Ovary (tissue), 9 donors: Measurements from ENCODE around the gene TTC32. TPM values are rescaled to one million over a fixed set of nuclear protein-coding genes. Genes with fewer than 3 reads are reported as not detected.

Experiments
- DNase-seq, 5 donors: peaks; one replicate each; pipeline ENCODE4 v3.0.0-alpha.2; 2019 to 2020
- H3K27ac ChIP-seq, 2 donors: fragments of 200-600 bp; one replicate each; pipeline versions ENCODE4 v1.5.1 to v1.8.0; 2019 to 2022
- H3K27me3 ChIP-seq: fragments of 200-600 bp; one replicate; pipeline ENCODE4 v1.8.0; 2022
- H3K36me3 ChIP-seq: fragments of 200-600 bp; sonication (generic); one replicate; pipeline ENCODE4 v1.5.1; 2019
- H3K4me1 ChIP-seq: one replicate; pipeline ENCODE4 v1.8.1; 2013; ENCODE audit warnings: mild to moderate bottlenecking, moderate library complexity; ENCODE audit not compliant: insufficient read depth
- H3K4me3 ChIP-seq: fragments of 200-600 bp; sonication (generic); one replicate; pipeline ENCODE4 v1.5.1; 2017
- H3K9me3 ChIP-seq, 2 donors: fragments of 200-600 bp in 1 of 2; sonication (generic) in 1 of 2; one replicate each; pipeline versions ENCODE4 v1.5.1 to v1.8.1; 2013 to 2019; ENCODE audit warnings: mild to moderate bottlenecking in 1 of 2, moderate library complexity in 1 of 2
- EP300 ChIP-seq: sonication (generic); formaldehyde crosslinking; IDR thresholded peaks from one replicate; pipeline ENCODE4 v1.6.1; 2017; ENCODE audit warnings: antibody characterized with exemption
- POLR2A ChIP-seq: fragments of 450-650 bp; IDR thresholded peaks from one replicate; pipeline ENCODE4 v1.6.1; 2017; ENCODE audit warnings: antibody characterized with exemption, mild to moderate bottlenecking, moderate library complexity
- WGBS, 3 donors: extraction: QIAGEN DNeasy Blood & Tissue Kit in 1 of 3; methylation state at CpG; one replicate each; pipeline versions ENCODE4 v1.1.5 to v1.1.7; 2013 to 2017; 5-methylcytosine and 5-hydroxymethylcytosine counted together
- intact Hi-C, 4 donors: fragments of 100-400 bp; cut with DNase I; formaldehyde crosslinking; loops; one replicate each; pipeline versions ENCODE4 v1.11.0 to v1.15.1; 2022 to 2023
- polyA plus RNA-seq, 2 donors: library from polyadenylated mRNA; stranded (reverse); fragments of 200-250 nt in 1 of 2; fragments of 350-450 nt in 1 of 2; fragmentation: Illumina TruSeq in 1 of 2; extraction: RNeasy Lipid Tissue Mini Kit (QIAGEN cat#74804) in 1 of 2; gene quantifications; one replicate each; pipeline ENCODE4 v1.2.3, GENCODE V29; 2013 to 2014
- total RNA-seq, 7 donors: library from RNA; depleted of rRNA in 2 of 7; stranded (reverse); fragments of >200 nt in 2 of 7; fragmentation: NEBNext Ultra II Directional in 3 of 7; extraction: Animal tissue kit (Norgen Biotek cat#: 25700) in 3 of 7; gene quantifications; one replicate each; pipeline versions ENCODE4 v1.1.0 to v1.2.4, GENCODE V29; 2016 to 2023
- TF ChIP-seq, protein P1 (sequence below), 3 donors: fragments of 450-650 bp in 2 of 3; fragments of 200-600 bp in 1 of 3; IDR thresholded peaks; one replicate each; pipeline versions ENCODE4 v1.5.1 to v1.8.0; 2016 to 2022; ENCODE audit warnings: antibody characterized with exemption in 3 of 3, mild to moderate bottlenecking in 1 of 3
- donor health status: DM: no; HTN: no; CAD: no; lungs with moderate emphysema.
- donor health status: DM: no; HTN: no; CAD: no.
- donor health status: Bipolar disorder and iron deficiency.
- donor health status: DM: yes; HTN: yes; CAD: no.
- donor health status: DM: no; HTN: no; CAD: no.
- donor health status: DM: yes; HTN: yes; CAD: no.

The TTC32 gene
- total and polyA plus RNA-seq, 9 donors: 9.6 to 30.1 (median 16.8) TPM

DNA sequence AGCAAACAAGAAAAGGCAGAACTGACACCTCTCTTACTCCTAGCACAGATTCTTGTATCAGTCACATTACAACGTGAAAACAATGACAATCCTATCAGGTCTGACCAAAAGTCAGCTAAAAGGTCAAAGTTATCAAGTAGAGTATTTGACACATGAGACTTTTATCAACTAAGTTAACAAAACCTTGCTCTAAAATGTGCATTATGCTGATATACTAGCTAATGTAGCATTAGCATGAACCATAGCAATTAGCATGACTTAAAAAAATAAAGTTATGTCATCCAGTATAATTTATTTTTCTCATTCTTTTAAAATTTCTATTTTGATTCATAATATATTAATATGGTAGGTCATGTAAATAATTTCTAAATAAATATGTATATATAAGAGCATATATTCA, 41.4 kb upstream of the TTC32 start:
- Histone ChIP-seq H3K36me3 (no peaks in the 10 kb centered on the region), H3K27me3 (no peaks in the 10 kb centered on the region), H3K4me1 (no peaks in the 10 kb centered on the region), H3K4me3 (no peak overlapping the region), H3K9me3 (no peaks in the 10 kb centered on the region), H3K27ac (no peak overlapping the region)
- 41 to 47% (median 44%) methylated on average over 1 of the region's 1 CpG for WGBS, 3 donors
- DNase-seq: no peak
- no peak for TF ChIP-seq EP300
- TF ChIP-seq, protein P1, sequence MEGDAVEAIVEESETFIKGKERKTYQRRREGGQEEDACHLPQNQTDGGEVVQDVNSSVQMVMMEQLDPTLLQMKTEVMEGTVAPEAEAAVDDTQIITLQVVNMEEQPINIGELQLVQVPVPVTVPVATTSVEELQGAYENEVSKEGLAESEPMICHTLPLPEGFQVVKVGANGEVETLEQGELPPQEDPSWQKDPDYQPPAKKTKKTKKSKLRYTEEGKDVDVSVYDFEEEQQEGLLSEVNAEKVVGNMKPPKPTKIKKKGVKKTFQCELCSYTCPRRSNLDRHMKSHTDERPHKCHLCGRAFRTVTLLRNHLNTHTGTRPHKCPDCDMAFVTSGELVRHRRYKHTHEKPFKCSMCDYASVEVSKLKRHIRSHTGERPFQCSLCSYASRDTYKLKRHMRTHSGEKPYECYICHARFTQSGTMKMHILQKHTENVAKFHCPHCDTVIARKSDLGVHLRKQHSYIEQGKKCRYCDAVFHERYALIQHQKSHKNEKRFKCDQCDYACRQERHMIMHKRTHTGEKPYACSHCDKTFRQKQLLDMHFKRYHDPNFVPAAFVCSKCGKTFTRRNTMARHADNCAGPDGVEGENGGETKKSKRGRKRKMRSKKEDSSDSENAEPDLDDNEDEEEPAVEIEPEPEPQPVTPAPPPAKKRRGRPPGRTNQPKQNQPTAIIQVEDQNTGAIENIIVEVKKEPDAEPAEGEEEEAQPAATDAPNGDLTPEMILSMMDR (IDR thresholded peaks at IDR 0.05): no peak
- TF ChIP-seq POLR2A: no peak
- intact Hi-C loops: no loop called here

DNA sequence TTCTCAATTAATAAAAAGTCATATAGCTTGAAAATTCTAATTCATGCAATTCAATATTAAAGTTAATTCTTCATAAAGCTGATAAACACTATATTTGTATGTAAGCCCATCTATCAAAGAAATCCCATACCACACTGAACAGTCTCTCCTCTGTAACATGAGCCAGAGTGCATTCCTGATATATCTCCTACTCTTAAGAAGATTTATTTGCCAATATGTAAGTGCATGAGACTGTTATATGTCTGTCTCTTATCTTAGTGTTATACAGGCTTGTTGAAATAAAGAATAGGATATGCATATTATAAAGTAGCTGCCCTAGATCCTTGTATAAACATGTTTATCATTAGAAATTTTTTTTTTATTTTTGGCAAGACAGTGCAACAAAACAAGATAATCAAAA, 40.4 kb upstream of the TTC32 start:
- intact Hi-C loops: no loop called here

DNA sequence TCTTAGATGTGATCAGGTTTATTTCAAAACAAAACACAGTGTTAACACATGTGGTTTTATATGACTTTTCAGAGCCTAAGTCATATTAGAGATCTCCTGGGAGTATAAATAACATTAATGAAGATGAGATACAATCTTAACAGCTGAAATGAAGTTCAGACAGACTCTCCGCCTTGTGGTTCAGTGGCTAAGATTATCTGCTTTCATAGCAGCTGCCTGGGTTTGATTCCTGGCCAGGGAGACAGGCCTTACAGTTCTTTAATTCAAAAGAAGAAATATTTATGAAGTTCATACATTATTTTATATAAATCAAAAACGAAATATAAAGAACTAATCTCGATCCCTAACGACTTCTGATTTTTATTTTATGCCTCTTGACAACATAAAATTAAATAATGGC, 35.2 kb upstream of the TTC32 start:
- intact Hi-C loops: no loop called here
- Histone ChIP-seq H3K4me3 (no peak overlapping the region), H3K9me3 (no peaks in the 10 kb centered on the region)

More for the DNA sequence above, 40.4 kb upstream of the TTC32 start:
- DNase-seq: no peak
- Histone ChIP-seq H3K36me3 (no peaks in the 10 kb centered on the region), H3K27ac (no peak overlapping the region), H3K4me3 (no peak overlapping the region), H3K4me1 (no peaks in the 10 kb centered on the region), H3K27me3 (no peaks in the 10 kb centered on the region), H3K9me3 (no peaks in the 10 kb centered on the region)
- TF ChIP-seq, protein P1 (IDR thresholded peaks at IDR 0.05): no peak
- no peak for TF ChIP-seq EP300
- TF ChIP-seq POLR2A: no peak

DNA sequence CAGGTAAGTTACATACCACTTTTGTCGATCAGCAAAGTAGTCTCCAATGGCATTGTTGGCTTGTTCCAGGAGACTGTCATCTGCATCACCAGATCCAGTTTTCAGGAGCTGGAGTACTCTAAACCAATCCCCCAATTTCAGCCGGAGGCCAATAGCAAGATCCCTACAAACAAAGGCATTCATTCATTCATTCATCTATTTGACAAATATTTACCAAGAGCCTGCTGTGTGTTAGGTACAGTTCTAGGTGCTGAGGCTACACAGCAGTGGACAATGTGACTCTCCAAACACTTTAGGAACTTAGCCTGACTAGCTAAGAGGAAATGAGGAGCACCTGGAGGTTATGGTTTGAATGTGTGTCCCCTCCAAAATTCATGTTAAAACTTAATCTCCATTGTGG, 34.4 kb upstream of the TTC32 start:
- intact Hi-C loops: no loop called here
- Histone ChIP-seq H3K9me3 (no peaks in the 10 kb centered on the region), H3K36me3 (no peaks in the 10 kb centered on the region), H3K4me1 (no peaks in the 10 kb centered on the region), H3K27ac (no peak overlapping the region), H3K27me3 (no peaks in the 10 kb centered on the region), H3K4me3 (no peak overlapping the region)
- 93 to 100% (median 96%) methylated on average over 2 of the region's 2 CpGs for WGBS, 3 donors
- TF ChIP-seq, protein P1 (IDR thresholded peaks at IDR 0.05): no peak
- no peak for DNase-seq

More for the DNA sequence above, 35.2 kb upstream of the TTC32 start:
- H3K27ac ChIP-seq: no peak overlapping the region
- no peak for DNase-seq
- TF ChIP-seq POLR2A: no peak
- TF ChIP-seq, protein P1 (IDR thresholded peaks at IDR 0.05): no peak
- no peaks in the 10 kb centered on the region for H3K36me3 ChIP-seq
- no peaks in the 10 kb centered on the region for H3K27me3 ChIP-seq
- WGBS, 3 donors: 88 to 91% (median 90%) methylated on average over 4 of the region's 4 CpGs
- no peaks in the 10 kb centered on the region for H3K4me1 ChIP-seq
